Activated T-helper 1 cell treated with anti-CD3 and anti-CD28 coated beads, Interleukin-12 subunit alpha, Interleukin-12 subunit beta, Interleukin-2, Interleukin-4 antibody, amounts not matched to agents 30 ng/mL and 10 ng/mL and 1 ng/mL, durations not matched to agents 14 hours and 24 hours and 36 hours (primary cell): ENCODE measurements around the gene CCDC187. TPM values are rescaled to one million over a fixed set of nuclear protein-coding genes. Genes with fewer than 3 reads are reported as not detected.

Experiments
- DNase-seq: peaks from one replicate; pipeline ENCODE4 v3.0.0; 2021; ENCODE audit warnings: low spot score
- H3K27ac Mint-ChIP-seq: one replicate; pipeline ENCODE4 v1.8.0; 2021; ENCODE audit warnings: mild to moderate bottlenecking, mixed read lengths
- H3K27me3 Mint-ChIP-seq: one replicate; pipeline ENCODE4 v1.8.0; 2022; ENCODE audit warnings: mild to moderate bottlenecking, moderate library complexity, mixed read lengths; ENCODE audit not compliant: insufficient read depth
- H3K36me3 Mint-ChIP-seq: one replicate; pipeline ENCODE4 v1.8.0; 2021; ENCODE audit warnings: low read depth, mixed read lengths
- H3K4me1 Mint-ChIP-seq: one replicate; pipeline ENCODE4 v1.8.0; 2021; ENCODE audit warnings: low read depth, mixed read lengths
- H3K4me3 Mint-ChIP-seq: one replicate; pipeline ENCODE4 v1.8.0; 2021; ENCODE audit warnings: mild to moderate bottlenecking, moderate library complexity, mixed read lengths
- H3K9me3 Mint-ChIP-seq: one replicate; pipeline ENCODE4 v1.8.0; 2021; ENCODE audit warnings: mixed read lengths
- intact Hi-C: fragments of 100-400 bp; cut with micrococcal nuclease; formaldehyde crosslinking; loops from one replicate; pipeline ENCODE4 v1.15.1; 2024
- total RNA-seq: library from RNA; stranded (reverse); gene quantifications from 2 replicates; pipeline ENCODE4 v1.2.3, GENCODE V29; 2022

The CCDC187 gene
- total RNA-seq, 1 donor from 2014 or later: not detected

DNA sequence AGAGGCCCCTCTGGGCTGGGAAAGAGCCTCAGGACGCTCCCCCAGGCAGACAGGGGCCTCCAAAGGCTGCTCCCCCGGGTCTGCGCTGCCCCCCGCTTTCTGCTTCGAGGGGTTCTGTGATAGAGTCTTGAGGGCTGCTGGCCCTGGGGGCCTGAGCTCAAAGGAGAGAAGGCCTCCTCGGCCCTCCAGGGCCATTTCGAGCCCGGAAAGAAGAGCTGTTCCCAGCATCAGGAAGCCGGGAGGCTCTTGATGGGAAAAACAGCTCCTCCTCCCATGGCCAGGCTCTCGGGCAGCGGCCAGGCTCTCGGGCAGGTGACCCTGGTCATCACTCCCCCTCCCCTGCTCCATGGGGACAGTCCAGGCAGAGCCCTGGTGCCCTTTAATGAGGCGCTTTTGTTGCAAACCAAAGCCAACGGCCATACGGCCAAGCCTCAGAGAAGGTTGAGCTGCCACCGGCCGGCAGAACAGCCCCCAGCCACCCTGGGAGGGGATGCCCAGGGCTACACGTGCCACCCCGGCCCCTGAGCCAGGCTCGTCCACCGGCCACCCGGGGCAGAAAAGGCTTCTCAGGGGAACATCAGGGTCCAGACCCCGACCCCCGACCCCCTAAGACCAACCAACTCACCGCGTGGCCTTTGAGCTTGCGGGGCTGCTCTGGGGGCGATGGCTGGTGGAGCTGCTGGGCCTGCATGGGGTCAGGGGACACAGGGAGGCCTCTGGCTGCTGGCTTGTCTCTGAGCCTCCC, 42.0 kb downstream of the CCDC187 start:
- H3K4me1 Mint-ChIP-seq: peaks cover 5% of the 10 kb centered on the region
- intact Hi-C loops: no loop called here

DNA sequence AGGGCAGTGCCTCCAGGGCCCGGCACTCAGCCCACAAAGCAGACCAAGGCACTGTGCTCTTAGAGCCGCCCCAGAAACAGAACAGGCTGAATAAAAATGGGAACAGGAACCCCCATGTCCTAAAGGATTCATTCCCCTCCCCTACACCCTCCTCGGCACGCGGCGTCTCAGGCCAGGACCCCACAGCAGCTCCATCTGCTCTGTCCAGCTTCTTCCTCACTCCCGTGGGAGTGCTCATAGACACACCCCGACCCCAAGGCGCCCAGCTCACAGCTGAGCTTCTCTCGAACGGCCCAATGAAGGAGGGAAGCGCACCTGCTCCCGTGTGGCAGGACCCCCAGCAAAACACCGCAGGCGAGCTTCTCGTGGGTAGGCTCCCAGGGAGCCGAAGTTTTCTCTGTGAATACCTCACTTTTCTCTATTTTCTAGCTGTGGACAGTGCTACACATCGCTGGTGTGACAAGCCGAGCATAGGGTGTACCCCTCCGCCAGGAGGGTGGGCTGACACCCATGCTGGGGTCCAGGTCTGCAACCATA, 42.9 kb downstream of the CCDC187 start:
- intact Hi-C loops: no loop called here
- Mint-ChIP-seq H3K4me3 (no peak overlapping the region), H3K9me3 (no peaks in the 10 kb centered on the region), H3K27me3 (no peaks in the 10 kb centered on the region), H3K27ac (no peak overlapping the region), H3K36me3 (no peaks in the 10 kb centered on the region), H3K4me1 (no peaks in the 10 kb centered on the region)
- DNase-seq: no peak

More for the DNA sequence above, 42.0 kb downstream of the CCDC187 start:
- no peak overlapping the region for H3K27ac Mint-ChIP-seq
- no peak for DNase-seq
- H3K27me3 Mint-ChIP-seq: no peaks in the 10 kb centered on the region
- H3K9me3 Mint-ChIP-seq: no peaks in the 10 kb centered on the region
- no peaks in the 10 kb centered on the region for H3K36me3 Mint-ChIP-seq
- H3K4me3 Mint-ChIP-seq: no peak overlapping the region

DNA sequence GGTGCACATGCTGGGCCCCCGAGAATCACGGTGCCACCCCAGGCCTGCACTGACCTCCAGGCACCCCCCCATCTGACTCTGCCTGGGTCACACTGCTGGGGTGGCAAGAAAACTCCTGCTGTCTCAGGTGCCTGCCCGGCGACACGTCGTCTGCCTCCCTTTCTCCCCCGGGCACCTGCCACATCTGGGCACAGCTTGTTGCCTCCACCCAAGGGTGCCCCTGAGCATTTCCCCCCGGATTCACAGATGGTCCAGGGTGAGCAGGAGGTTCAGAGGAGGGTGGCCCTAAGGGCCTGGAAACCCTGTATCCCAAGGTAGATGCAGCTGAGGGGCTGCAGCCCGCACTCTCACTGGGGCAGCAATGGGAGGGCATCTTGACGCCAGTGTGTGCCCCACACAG, 43.4 kb downstream of the CCDC187 start:
- Mint-ChIP-seq H3K9me3 (no peaks in the 10 kb centered on the region), H3K36me3 (no peaks in the 10 kb centered on the region), H3K27me3 (no peaks in the 10 kb centered on the region), H3K4me3 (no peak overlapping the region), H3K4me1 (no peaks in the 10 kb centered on the region), H3K27ac (no peak overlapping the region)
- DNase-seq: no peak
- intact Hi-C loops: no loop called here

DNA sequence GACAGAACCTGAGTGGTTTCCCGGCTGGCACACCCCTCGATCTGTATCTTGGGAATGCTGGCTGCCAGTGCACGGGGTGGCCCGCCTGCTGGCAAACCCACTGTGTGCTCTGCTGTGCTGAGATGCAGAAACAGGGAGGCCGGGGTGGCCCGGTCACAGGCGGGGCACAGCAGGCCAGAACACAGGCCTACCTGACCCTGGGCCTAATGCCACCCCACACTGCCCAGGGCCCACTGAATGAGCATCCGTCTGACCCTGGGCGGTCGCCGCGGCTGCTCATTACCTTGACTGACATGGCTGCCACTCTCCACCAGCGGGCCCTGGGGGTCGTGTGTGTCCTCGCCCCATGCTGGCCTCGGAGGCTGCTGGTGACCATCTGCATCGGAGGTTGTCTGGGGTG, 44.1 kb downstream of the CCDC187 start:
- intact Hi-C loops: no loop called here
- Mint-ChIP-seq H3K36me3 (no peaks in the 10 kb centered on the region), H3K27me3 (no peaks in the 10 kb centered on the region), H3K4me1 (no peaks in the 10 kb centered on the region), H3K4me3 (no peak overlapping the region), H3K27ac (no peak overlapping the region), H3K9me3 (no peaks in the 10 kb centered on the region)
- DNase-seq: no peak

DNA sequence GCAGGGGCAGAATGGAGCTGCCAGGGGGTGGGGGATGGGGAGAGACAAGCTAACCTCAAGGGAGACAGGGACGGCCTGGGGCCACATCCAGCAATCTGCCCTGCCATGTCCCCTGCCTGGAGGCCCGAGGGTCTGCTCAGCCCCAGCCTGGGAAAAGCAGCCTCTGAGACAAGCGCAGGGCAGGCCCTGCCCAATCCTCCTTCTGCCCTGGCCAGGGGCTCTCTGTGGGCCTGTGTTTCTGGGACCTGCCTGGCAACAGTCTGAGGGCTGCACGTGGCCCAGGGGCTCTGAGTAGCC, 44.4 kb downstream of the CCDC187 start:
- intact Hi-C loops: no loop called here
- Mint-ChIP-seq H3K36me3 (no peaks in the 10 kb centered on the region), H3K4me1 (no peaks in the 10 kb centered on the region), H3K27ac (no peak overlapping the region), H3K27me3 (no peaks in the 10 kb centered on the region), H3K4me3 (no peak overlapping the region), H3K9me3 (no peaks in the 10 kb centered on the region)
- no peak for DNase-seq

DNA sequence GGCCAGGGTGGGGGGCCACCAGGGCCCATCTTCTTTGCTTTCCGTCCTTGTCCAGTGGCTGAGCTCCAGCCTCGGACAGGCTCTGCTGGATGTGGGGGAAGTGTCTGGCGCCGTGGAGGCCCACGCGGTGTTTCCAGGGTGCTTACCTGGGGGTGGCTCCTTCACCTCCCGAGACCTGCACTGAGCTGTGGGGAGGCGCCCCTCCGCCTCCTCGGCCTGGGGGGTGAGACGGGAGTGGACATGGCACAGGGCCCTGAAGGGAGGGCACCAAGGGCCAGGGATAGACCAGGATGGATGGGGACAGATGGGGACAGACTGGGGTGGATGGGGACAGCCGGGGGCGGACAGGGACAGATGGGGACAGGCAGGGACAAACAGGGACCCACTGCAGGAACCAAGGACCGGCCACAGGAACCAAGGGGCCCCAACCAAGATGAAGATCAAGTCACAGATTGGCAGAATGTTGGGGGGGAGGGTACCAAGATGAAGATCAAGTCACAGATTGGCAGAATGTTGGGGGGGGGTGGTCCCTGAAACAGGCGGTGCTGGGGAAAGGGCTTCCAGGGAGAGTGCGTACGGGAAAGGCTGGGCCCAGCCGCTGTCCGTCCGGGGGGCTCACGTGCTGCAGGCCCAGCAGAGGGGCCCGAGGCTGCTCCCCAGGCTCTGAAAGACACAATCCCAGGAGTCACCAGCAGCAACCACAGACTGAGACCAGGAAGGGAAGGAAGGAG, 44.9 kb downstream of the CCDC187 start:
- Mint-ChIP-seq H3K4me1 (no peaks in the 10 kb centered on the region), H3K27me3 (no peaks in the 10 kb centered on the region), H3K9me3 (no peaks in the 10 kb centered on the region), H3K4me3 (no peak overlapping the region), H3K27ac (no peak overlapping the region), H3K36me3 (no peaks in the 10 kb centered on the region)
- intact Hi-C loops: no loop called here
- DNase-seq: no peak

DNA sequence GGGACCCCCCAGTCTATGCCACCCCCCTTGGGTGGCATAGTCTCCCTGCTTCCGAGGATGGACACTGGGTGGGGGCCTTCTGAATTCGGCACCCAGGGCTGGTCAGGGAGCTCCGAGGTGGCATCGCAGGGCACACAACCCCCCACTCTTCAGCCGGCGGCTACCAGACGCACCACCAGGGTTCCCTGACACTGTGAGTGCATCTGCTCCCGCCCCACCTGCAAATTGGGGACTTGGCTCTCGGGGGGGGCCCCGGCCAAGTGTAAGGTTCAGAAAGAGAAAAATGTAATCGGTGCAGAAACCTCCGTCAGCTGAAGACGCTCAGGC, 45.6 kb downstream of the CCDC187 start:
- H3K4me1 Mint-ChIP-seq: no peaks in the 10 kb centered on the region
- no peak for DNase-seq
- intact Hi-C loops: no loop called here
- no peak overlapping the region for H3K4me3 Mint-ChIP-seq
- H3K36me3 Mint-ChIP-seq: no peaks in the 10 kb centered on the region
- H3K27me3 Mint-ChIP-seq: no peaks in the 10 kb centered on the region
- H3K9me3 Mint-ChIP-seq: no peaks in the 10 kb centered on the region
- no peak overlapping the region for H3K27ac Mint-ChIP-seq

DNA sequence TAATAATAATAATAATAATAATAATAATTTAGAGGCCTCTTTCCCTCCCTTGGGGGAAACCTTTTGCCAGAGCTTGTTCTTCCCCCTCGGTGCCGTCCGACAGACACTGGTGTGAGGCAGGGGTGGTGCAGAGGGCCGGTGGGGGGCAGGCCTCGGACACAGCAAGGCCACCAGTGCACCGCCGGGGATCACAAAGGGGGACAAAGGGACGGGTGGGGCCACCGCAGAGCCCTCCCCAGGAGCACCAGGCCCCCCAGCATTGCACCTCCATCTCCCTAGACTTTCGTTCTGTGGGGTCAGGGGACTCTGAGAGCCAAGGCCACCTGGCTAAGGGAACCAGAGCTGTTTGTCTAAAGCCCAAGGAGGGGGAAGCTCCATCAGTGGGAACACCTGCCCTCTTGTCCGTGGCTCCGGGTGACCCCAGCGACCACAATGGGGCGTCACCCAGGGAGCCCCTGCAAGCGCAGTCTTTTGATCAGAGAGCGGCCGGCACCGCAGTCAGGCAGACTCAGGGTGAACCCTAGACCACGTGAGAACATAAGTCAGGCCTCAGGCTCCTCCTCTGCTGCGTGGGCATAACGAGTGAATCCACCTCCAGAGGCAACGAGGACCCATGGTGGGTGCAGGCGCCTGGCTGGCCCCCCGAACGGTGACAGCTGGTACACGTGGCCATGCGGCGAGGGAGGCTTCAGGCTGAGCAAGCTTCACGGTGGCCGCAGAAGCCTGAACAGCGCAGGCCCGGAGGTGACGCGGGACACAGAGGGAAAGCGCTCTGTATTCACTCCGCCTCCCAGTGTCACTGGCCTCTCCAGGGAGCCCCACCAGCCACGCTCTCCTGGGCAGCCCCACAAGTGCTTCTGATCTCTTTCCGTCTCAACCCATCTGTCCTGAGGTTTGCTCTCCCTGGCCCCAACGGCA, 46.3 kb downstream of the CCDC187 start:
- Mint-ChIP-seq H3K27ac (no peak overlapping the region), H3K4me3 (no peak overlapping the region)
- DNase-seq: no peak

DNA sequence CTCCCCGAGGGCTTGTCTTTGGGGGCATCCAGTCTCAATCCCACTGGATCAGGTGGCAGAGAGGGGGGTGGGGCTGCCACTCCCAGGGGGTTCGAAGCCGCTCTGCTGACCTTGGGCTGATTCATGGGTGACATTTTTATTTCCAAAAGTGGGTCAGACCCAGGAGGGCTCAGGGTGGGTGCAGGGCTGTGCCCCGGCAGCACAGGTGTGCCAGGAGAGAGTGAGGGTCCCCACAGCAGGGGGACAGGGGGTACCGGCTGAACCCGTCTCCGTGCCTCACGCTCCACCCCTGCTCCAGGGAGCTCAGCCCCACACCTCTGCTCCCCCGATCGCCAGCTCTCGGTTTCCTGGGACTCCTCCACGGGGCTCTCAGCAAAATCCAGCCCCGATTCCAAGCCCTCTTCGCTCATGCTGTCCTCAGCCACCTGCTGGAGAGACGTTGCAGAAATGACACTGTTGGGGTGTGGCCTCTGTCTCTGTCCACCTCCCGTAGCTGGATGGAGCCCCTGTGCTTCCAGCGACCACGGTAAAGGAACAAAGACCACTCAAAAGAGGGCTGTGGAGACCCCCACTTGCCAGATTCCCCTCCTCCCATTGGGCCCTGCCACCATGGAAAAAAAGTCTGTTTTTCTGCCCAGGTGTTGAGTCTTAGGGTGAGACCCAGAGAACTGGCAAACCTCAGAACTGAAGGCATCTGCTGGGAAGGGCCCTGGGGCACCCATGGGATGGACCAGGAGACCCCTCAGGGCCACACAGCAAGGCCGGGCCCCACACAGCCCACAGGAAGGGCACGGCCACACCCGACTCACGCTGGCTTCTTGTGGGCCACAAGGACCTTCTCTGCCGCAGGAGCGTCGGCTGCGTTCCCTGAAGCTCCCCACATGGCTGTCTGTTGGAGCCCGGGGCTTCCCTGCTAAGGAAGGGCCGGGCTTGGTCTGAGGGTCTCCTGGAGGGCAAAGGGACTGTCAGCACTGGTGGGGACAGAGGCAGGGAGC, 47.7 kb downstream of the CCDC187 start:
- intact Hi-C loops: no loop called here
- no peaks in the 10 kb centered on the region for H3K27me3 Mint-ChIP-seq
- H3K27ac Mint-ChIP-seq: no peak overlapping the region
- no peak for DNase-seq
- no peaks in the 10 kb centered on the region for H3K9me3 Mint-ChIP-seq
- no peaks in the 10 kb centered on the region for H3K36me3 Mint-ChIP-seq
- no peaks in the 10 kb centered on the region for H3K4me1 Mint-ChIP-seq
- no peak overlapping the region for H3K4me3 Mint-ChIP-seq

More for the DNA sequence above, 46.3 kb downstream of the CCDC187 start:
- H3K4me1 Mint-ChIP-seq: no peaks in the 10 kb centered on the region
- no peaks in the 10 kb centered on the region for H3K27me3 Mint-ChIP-seq
- H3K9me3 Mint-ChIP-seq: no peaks in the 10 kb centered on the region
- no peaks in the 10 kb centered on the region for H3K36me3 Mint-ChIP-seq
- intact Hi-C loops: no loop called here

DNA sequence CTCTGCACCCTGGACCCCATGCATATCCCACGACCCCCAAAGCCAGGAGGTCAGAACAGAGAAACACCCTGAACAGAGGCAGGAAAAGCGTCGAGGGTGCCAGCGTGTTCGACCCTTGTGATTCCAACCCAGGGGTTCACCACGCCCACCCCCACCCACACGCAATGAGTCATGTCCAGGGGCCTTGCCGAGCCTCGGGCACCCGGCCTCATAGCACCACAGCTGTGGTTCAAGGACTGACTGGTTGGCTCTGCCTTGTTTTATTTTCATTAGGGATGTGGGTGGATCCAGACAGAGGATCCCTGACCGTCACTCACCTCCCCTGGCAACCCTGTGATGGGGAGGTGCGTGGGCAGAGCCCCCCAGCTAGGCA, 48.7 kb downstream of the CCDC187 start:
- Mint-ChIP-seq H3K27me3 (no peaks in the 10 kb centered on the region), H3K36me3 (no peaks in the 10 kb centered on the region)
- DNase-seq: no peak

DNA sequence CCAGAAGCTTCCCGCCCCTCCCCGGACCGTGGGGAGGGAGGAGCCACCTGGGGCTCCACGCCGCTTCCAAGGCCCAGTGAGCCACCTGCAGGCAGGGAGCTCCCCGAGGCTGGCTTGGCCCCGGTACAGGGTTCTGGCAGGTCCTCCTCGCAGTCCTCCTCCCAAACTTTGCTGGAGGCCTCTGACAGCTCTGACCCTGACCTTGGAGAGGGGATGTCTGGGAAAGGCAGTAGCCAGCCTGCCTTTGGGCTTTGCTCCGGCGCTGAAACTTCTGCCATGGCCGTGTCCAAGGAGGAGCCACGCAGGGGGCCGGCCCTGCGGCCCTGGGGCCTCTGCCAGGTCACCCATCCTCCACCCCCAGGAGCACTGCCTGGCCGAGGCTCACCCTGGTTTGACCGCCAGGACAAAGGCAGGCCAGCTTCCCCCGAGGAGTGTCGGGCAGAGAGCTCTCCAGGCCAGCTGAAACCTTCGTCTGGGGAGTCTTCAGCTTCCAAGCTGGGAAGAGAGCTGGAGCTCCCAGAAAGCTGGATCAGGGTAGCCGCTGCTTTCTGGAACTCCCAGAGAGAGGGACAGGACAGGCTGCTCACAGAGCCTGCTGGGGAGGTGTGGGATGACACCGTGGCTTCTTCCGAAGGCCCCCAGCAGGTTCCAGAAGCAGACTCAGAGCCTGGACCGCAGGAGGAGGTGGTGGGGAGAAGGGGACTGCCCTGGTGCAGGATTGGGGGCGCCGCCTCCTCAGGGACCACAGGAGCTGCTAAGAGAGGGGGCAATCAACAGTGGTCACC, 49.3 kb downstream of the CCDC187 start:
- no peaks in the 10 kb centered on the region for H3K36me3 Mint-ChIP-seq

More for the DNA sequence above, 48.7 kb downstream of the CCDC187 start:
- H3K27ac Mint-ChIP-seq: no peak overlapping the region
- intact Hi-C loops: no loop called here
- H3K4me3 Mint-ChIP-seq: no peak overlapping the region
- no peaks in the 10 kb centered on the region for H3K9me3 Mint-ChIP-seq
- H3K4me1 Mint-ChIP-seq: no peaks in the 10 kb centered on the region

More for the DNA sequence above, 49.3 kb downstream of the CCDC187 start:
- H3K9me3 Mint-ChIP-seq: no peaks in the 10 kb centered on the region
- H3K4me3 Mint-ChIP-seq: no peak overlapping the region
- no peaks in the 10 kb centered on the region for H3K4me1 Mint-ChIP-seq
- H3K27me3 Mint-ChIP-seq: no peaks in the 10 kb centered on the region
- no peak for DNase-seq
- intact Hi-C loops: no loop called here
- H3K27ac Mint-ChIP-seq: no peak overlapping the region
